Body of pancreas (tissue), 4 donors: ENCODE measurements around the gene NEK10.

ENCODE experiments used
- CTCF ChIP-seq, 7 experiments: fragments of 450-650 bp in 4 of 7; fragments of 200-600 bp in 3 of 7; sonication (generic) in 3 of 7; IDR thresholded peaks; one replicate each; pipeline ENCODE4 v1.5.1; 2016 to 2019; ENCODE audit warnings: antibody characterized with exemption in 7 of 7
- POLR2A ChIP-seq, 3 donors: fragments of 450-650 bp; IDR thresholded peaks; one replicate each; pipeline ENCODE4 v1.6.1; 2016; ENCODE audit warnings: antibody characterized with exemption in 3 of 3, mild to moderate bottlenecking in 2 of 3

DNA sequence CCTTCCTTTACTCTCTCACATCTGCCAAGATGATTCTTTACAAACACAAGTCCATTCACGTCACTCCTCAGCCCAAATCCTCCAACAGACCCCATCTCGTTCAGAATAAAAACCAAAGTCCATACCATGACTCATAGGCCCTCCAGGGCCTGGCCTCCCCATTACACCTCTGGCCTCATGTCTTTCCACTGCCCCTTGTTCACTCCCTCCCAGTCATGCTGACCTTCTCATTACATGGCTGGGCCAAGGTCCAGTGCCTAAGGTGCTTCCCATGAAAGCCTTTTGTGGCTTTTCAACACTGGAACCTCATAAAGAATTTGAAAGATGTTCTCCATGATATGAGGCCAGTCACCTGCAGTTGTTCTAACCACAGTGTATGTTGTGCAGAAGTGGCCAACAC, 44.5 kb downstream of the NEK10 start:
- TF ChIP-seq CTCF (IDR thresholded peaks at IDR 0.05) = no peak
- no peak for TF ChIP-seq POLR2A (IDR thresholded peaks at IDR 0.05)
